LNCaP clone FGC (cell line): ENCODE measurements around the gene PIP4K2C.

Experiments used
- DNase-seq: peaks from one replicate; pipeline ENCODE4 v3.0.0-alpha.2; 2011; ENCODE audit warnings: low read depth
- H3K4me3 ChIP-seq: 2 replicates; pipeline ENCODE4 v1.5.1; 2011; ENCODE audit warnings: mild to moderate bottlenecking, low read depth, low read length, control low read depth
- CTCF ChIP-seq: IDR thresholded peaks from 2 replicates; pipeline ENCODE4 v1.5.1; 2012; ENCODE audit warnings: mild to moderate bottlenecking; ENCODE audit not compliant: control insufficient read depth, insufficient read depth; ENCODE audit errors: extremely low read depth

Gene PIP4K2C

GRCh38 chr12:57590864-57591781 lies at the start of gene PIP4K2C:
PIP4K2C (plus strand) TSS chr12:57591192; CDS start chr12:57591290, 98 bp downstream.
- TF ChIP-seq CTCF: no peak
- DNase-seq: peak; percentile 33
- peak within 1 kb of the TSS; percentile 97 for H3K4me3 ChIP-seq

GRCh38 chr12:57541717-57542116 lies 49.3 kb upstream of the PIP4K2C start:
- TF ChIP-seq CTCF: no peak

GRCh38 chr12:57543581-57543980 lies 47.4 kb upstream of the PIP4K2C start:
- no peak for TF ChIP-seq CTCF
- no peak for DNase-seq
- no peak overlapping the region for H3K4me3 ChIP-seq

More at GRCh38 chr12:57541717-57542116, 49.3 kb upstream of the PIP4K2C start:
- no peak for DNase-seq
- H3K4me3 ChIP-seq: no peak overlapping the region

GRCh38 chr12:57545809-57546437 lies 45.1 kb upstream of the PIP4K2C start:
- no peak for DNase-seq
- no peak for TF ChIP-seq CTCF
- H3K4me3 ChIP-seq: peak overlapping the region; percentile 81

GRCh38 chr12:57546438-57547287 lies 44.3 kb upstream of the PIP4K2C start, which contains the start of gene DCTN2:
DCTN2 (minus strand) TSS chr12:57547192; CDS start chr12:57547063, 129 bp downstream.
- 0 out of 2 replicates have a peak, but pooled peaks have one; percentile 9 for TF ChIP-seq CTCF
- peak within 1 kb of the TSS; percentile 81 for H3K4me3 ChIP-seq
- peak; percentile 89 for DNase-seq

GRCh38 chr12:57547288-57548012 lies 43.5 kb upstream of the PIP4K2C start:
- H3K4me3 ChIP-seq: peak overlapping the region; percentile 81
- TF ChIP-seq CTCF: no peak
- DNase-seq: no peak
